Measurements from ENCODE around the gene SNAP23.
A peak's percentile ranks its signal among the peaks of the same experiment; 100 is the strongest.

Gene SNAP23

DNA sequence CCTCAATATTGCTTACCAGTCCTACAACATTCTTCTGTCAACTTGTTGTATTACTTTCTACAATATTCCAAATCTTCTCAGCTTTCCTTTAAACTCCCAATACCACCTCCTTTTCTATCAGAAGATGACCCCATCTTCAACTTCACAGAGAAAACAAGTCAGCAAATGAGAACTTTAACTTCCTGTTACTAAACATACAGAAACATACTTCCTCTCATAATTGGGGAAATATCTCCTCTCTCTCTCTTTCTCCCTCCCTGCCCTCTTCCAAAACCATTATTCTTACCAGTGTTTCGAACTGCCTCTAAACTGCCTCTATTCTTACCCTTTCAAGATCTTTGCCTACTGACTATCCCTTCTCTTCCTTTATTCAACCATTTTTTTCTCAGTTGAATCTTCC is 1.8 kb upstream of the SNAP23 start:
- peak overlapping the region; percentile 88 for H3K27ac ChIP-seq (ENCODE audit: poor library complexity, severe bottlenecking)
- peaks cover 6% of the 10 kb centered on the region; the same call in 1 of the 2 replicates for H3K36me3 ChIP-seq (ENCODE audit: low read depth)
- H3K9me3 ChIP-seq (ENCODE audit: severe bottlenecking), result no peaks in the 10 kb centered on the region
- H3K27me3 ChIP-seq (ENCODE audit: insufficient read depth, poor library complexity, severe bottlenecking), result no peaks in the 10 kb centered on the region
- no peak overlapping the region for H3K4me3 ChIP-seq (ENCODE audit: severe bottlenecking)
- ATAC-seq (ENCODE audit: low read depth) (no peak), DNase-seq (ENCODE audit: low spot score) (no peak)
- TF ChIP-seq, protein P1, sequence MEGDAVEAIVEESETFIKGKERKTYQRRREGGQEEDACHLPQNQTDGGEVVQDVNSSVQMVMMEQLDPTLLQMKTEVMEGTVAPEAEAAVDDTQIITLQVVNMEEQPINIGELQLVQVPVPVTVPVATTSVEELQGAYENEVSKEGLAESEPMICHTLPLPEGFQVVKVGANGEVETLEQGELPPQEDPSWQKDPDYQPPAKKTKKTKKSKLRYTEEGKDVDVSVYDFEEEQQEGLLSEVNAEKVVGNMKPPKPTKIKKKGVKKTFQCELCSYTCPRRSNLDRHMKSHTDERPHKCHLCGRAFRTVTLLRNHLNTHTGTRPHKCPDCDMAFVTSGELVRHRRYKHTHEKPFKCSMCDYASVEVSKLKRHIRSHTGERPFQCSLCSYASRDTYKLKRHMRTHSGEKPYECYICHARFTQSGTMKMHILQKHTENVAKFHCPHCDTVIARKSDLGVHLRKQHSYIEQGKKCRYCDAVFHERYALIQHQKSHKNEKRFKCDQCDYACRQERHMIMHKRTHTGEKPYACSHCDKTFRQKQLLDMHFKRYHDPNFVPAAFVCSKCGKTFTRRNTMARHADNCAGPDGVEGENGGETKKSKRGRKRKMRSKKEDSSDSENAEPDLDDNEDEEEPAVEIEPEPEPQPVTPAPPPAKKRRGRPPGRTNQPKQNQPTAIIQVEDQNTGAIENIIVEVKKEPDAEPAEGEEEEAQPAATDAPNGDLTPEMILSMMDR (IDR thresholded peaks at IDR 0.05; ENCODE audit: poor library complexity, severe bottlenecking), result no peak
- H3K4me1 ChIP-seq (ENCODE audit: insufficient read depth, poor library complexity, severe bottlenecking), result peaks cover 19% of the 10 kb centered on the region

DNA sequence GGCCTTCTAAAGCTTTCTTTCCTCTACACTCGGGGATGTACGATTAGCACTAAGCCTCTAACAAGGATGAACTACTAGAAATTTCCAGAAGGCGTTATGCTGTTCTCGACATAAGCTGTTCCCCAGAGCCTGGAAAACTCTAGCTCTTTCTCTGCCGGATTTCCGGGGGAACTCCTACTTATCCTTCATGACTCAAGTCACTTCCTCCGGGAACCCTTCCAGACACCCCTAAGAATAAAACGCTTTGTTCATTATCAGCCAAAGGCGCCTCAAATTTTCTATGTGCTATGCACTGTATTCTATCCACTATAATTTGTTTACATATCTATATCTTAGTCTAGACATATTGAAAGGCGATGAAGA is 455 bp upstream of the SNAP23 start:
- DNase-seq (ENCODE audit: low spot score) (no peak), ATAC-seq (ENCODE audit: low read depth) (peak; percentile 23)
- TF ChIP-seq, protein P1 (IDR thresholded peaks at IDR 0.05; ENCODE audit: poor library complexity, severe bottlenecking), result no peak
- H3K4me3 ChIP-seq (ENCODE audit: severe bottlenecking), result peak overlapping the region; percentile 46
- H3K27ac ChIP-seq (ENCODE audit: poor library complexity, severe bottlenecking), result peak overlapping the region; percentile 88
- no peaks in the 10 kb centered on the region for H3K9me3 ChIP-seq (ENCODE audit: severe bottlenecking)
- peaks cover 27% of the 10 kb centered on the region for H3K4me1 ChIP-seq (ENCODE audit: insufficient read depth, poor library complexity, severe bottlenecking)
- H3K36me3 ChIP-seq (ENCODE audit: low read depth), result peaks cover 10% of the 10 kb centered on the region; the same call in 1 of the 2 replicates
- H3K27me3 ChIP-seq (ENCODE audit: insufficient read depth, poor library complexity, severe bottlenecking), result no peaks in the 10 kb centered on the region

DNA sequence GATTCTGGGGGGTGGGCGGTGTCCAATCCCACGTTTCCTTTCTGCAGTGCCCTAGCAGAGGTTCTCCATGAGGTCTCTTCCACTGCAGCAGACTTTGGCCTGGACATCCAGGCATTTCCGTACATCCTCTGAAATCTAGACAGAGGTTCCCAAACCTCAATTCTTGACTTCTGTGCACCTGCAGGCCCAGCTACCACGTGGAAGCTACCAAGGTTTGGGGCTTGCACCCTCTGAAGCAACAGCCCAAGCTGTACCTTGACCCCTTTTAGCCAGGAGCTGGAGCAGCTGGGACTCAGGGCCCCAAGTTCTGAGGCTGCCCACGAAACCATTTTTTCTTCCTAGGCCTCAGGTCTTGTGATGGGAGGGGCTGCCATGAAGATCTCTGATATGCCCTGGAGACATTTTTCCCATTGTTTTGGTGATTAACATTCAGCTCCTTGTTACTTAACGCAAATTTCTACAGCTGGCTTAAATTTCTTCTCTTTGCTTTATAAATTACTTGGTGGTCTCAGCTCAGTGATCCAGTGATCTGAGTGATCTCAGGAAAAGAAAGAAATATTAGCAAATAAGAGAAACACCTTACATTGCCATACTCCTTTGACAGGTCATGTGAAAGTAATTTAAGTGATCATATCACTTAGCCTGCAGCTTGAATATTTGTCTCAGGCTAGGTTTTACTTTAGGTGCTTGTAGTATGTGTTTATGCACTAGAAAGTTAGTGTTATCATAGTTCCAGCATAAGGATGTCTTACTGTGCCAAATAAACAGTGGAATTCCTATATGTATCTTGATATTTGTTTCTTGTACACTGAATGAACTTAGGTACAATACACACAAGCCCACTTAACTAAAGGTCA is 3.0 kb downstream of the SNAP23 start:
- Histone ChIP-seq H3K27me3 (ENCODE audit: insufficient read depth, poor library complexity, severe bottlenecking) (no peaks in the 10 kb centered on the region), H3K9me3 (ENCODE audit: severe bottlenecking) (no peaks in the 10 kb centered on the region), H3K27ac (ENCODE audit: poor library complexity, severe bottlenecking) (peak overlapping the region; percentile 42), H3K4me3 (ENCODE audit: severe bottlenecking) (no peak overlapping the region), H3K4me1 (ENCODE audit: insufficient read depth, poor library complexity, severe bottlenecking) (peaks cover 21% of the 10 kb centered on the region), H3K36me3 (ENCODE audit: low read depth) (peaks cover 20% of the 10 kb centered on the region)
- ATAC-seq (ENCODE audit: low read depth) (no peak), DNase-seq (ENCODE audit: low spot score) (no peak)
- TF ChIP-seq, protein P1 (IDR thresholded peaks at IDR 0.05; ENCODE audit: poor library complexity, severe bottlenecking), result no peak

DNA sequence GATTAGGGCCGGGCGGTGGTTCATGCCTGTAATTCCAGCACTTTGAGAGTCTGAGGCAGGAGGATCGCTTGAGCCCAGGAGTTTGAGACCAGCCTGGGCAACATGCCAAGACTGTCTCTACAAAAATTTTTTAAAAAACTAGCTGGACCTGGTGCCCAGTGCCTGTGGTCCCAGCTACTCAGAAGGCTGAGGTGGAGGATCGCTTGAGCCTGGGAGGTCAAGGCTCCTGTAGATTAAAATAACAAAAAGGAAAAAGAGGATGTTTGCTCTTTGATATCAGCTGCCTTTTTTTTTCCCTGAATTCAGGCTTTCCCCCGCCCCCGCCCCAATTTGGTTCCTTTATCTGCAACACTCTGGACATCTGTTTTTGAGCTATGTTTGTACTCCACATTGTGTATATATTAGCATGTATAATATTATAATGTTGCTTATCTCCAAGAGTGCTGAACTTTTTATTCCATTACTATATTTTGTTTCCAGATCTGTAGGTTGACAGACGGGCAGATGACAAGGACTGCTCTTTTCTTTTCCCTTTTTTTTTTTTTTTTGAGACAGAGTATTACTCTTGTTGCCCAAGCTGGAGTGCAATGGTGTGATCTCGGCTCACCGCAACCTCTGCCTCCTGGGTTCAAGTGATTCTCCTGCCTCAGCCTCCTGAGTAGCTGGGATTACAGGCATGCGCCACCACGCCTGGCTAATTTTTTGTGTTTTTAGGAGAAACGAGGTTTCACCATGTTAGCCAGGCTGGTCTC is 4.6 kb downstream of the SNAP23 start:
- Histone ChIP-seq H3K4me3 (ENCODE audit: severe bottlenecking) (no peak overlapping the region), H3K36me3 (ENCODE audit: low read depth) (peaks cover 28% of the 10 kb centered on the region), H3K27ac (ENCODE audit: poor library complexity, severe bottlenecking) (peak overlapping the region; percentile 42), H3K4me1 (ENCODE audit: insufficient read depth, poor library complexity, severe bottlenecking) (peaks cover 15% of the 10 kb centered on the region), H3K27me3 (ENCODE audit: insufficient read depth, poor library complexity, severe bottlenecking) (no peaks in the 10 kb centered on the region), H3K9me3 (ENCODE audit: severe bottlenecking) (no peaks in the 10 kb centered on the region)
- TF ChIP-seq, protein P1 (IDR thresholded peaks at IDR 0.05; ENCODE audit: poor library complexity, severe bottlenecking), result no peak
- no peak for DNase-seq (ENCODE audit: low spot score)
- no peak for ATAC-seq (ENCODE audit: low read depth)

Measured in RWPE2 (cell line).